GM03348 (cell line): ENCODE measurements around the gene KCNJ16.

Source experiments
- DNase-seq: peaks from one replicate; pipeline ENCODE4 v3.0.0; 2012; ENCODE audit warnings: low spot score

The KCNJ16 gene

GRCh38 chr17:70098030-70098429, 23.0 kb downstream of the KCNJ16 start:
- DNase-seq: no peak

GRCh38 chr17:70099294-70099693, 24.3 kb downstream of the KCNJ16 start:
- no peak for DNase-seq

GRCh38 chr17:70099884-70100283, 24.9 kb downstream of the KCNJ16 start:
- no peak for DNase-seq

- peak; percentile 6 for DNase-seq
These were observed 26.0 kb downstream of the KCNJ16 start for GRCh38 chr17:70100983-70101382.

GRCh38 chr17:70102531-70102930, 27.5 kb downstream of the KCNJ16 start:
- DNase-seq: no peak

GRCh38 chr17:70104791-70105523, 29.9 kb downstream of the KCNJ16 start:
- DNase-seq: no peak

GRCh38 chr17:70105641-70106040, 30.6 kb downstream of the KCNJ16 start:
- no peak for DNase-seq

GRCh38 chr17:70106551-70106950, 31.5 kb downstream of the KCNJ16 start:
- DNase-seq: no peak

GRCh38 chr17:70107441-70107840, 32.4 kb downstream of the KCNJ16 start:
- DNase-seq: peak; percentile 6

- no peak for DNase-seq
These were observed 33.0 kb downstream of the KCNJ16 start for GRCh38 chr17:70107904-70108565.

GRCh38 chr17:70109497-70109896, 34.5 kb downstream of the KCNJ16 start:
- DNase-seq: no peak

GRCh38 chr17:70110443-70110880, 35.4 kb downstream of the KCNJ16 start:
- DNase-seq: no peak

- DNase-seq: no peak
These were observed 36.2 kb downstream of the KCNJ16 start for GRCh38 chr17:70111201-70111600.

- DNase-seq: no peak
These were observed 39.4 kb downstream of the KCNJ16 start for GRCh38 chr17:70114405-70114804.

GRCh38 chr17:70115126-70115525, 40.1 kb downstream of the KCNJ16 start:
- DNase-seq: no peak

GRCh38 chr17:70116919-70117318, 41.9 kb downstream of the KCNJ16 start:
- DNase-seq: no peak

GRCh38 chr17:70119545-70119944, 44.5 kb downstream of the KCNJ16 start:
- no peak for DNase-seq

GRCh38 chr17:70119983-70120382, 45.0 kb downstream of the KCNJ16 start:
- no peak for DNase-seq

- DNase-seq: no peak
These were observed 45.4 kb downstream of the KCNJ16 start for GRCh38 chr17:70120425-70120824.

GRCh38 chr17:70121126-70121525, 46.1 kb downstream of the KCNJ16 start:
- DNase-seq: no peak

GRCh38 chr17:70123193-70123592, 48.2 kb downstream of the KCNJ16 start:
- DNase-seq: no peak

GRCh38 chr17:70124723-70125122, 49.7 kb downstream of the KCNJ16 start:
- no peak for DNase-seq

GRCh38 chr17:70127221-70127873, 52.3 kb downstream of the KCNJ16 start:
- no peak for DNase-seq
